Loucy (cell line): ENCODE measurements around the gene MRM2.
A peak's percentile ranks its signal among the peaks of the same experiment; 100 is the strongest.

Source experiments
- H2AFZ ChIP-seq: fragments of 200-600 bp; sonication (generic); 2 replicates; pipeline ENCODE4 v1.6.0; 2016; ENCODE audit warnings: antibody characterized with exemption, mild to moderate bottlenecking, low read length, moderate library complexity
- H3F3A ChIP-seq: fragments of 200-600 bp; 2 replicates; pipeline ENCODE4 v1.6.0; 2016; ENCODE audit warnings: antibody characterized with exemption, low read depth, mild to moderate bottlenecking
- H3K27me3 ChIP-seq: fragments of 200-600 bp; sonication (generic); 2 replicates; pipeline ENCODE4 v1.6.1; 2014; ENCODE audit warnings: low read length, mild to moderate bottlenecking; ENCODE audit not compliant: insufficient read depth, poor library complexity, severe bottlenecking
- H3K36me3 ChIP-seq: fragments of 200-600 bp; sonication (generic); 2 replicates; pipeline ENCODE4 v1.6.1; 2016; ENCODE audit warnings: low read length; ENCODE audit not compliant: insufficient read depth
- H3K4me1 ChIP-seq: fragments of 200-600 bp; sonication (generic); 2 replicates; pipeline ENCODE4 v1.5.1; 2014; ENCODE audit warnings: low read length, mild to moderate bottlenecking; ENCODE audit not compliant: insufficient read depth, poor library complexity, severe bottlenecking
- H3K4me2 ChIP-seq: fragments of 200-600 bp; sonication (generic); 2 replicates; pipeline ENCODE4 v1.6.0; 2014; ENCODE audit warnings: antibody characterized with exemption, low read length, low read depth, mild to moderate bottlenecking; ENCODE audit not compliant: poor library complexity, severe bottlenecking
- H3K4me3 ChIP-seq: fragments of 200-600 bp; sonication (generic); 2 replicates; pipeline ENCODE4 v1.5.1; 2014; ENCODE audit warnings: low read length, mild to moderate bottlenecking, mixed read lengths; ENCODE audit not compliant: poor library complexity, severe bottlenecking
- H3K79me2 ChIP-seq: fragments of 200-600 bp; sonication (generic); 2 replicates; pipeline ENCODE4 v1.6.1; 2014; ENCODE audit warnings: low read length; ENCODE audit not compliant: insufficient read depth
- H3K9ac ChIP-seq: fragments of 200-600 bp; sonication (generic); 2 replicates; pipeline ENCODE4 v1.6.0; 2014; ENCODE audit warnings: mild to moderate bottlenecking, low read depth, low read length, moderate library complexity; ENCODE audit not compliant: poor library complexity, severe bottlenecking
- H3K9me2 ChIP-seq: fragments of 200-600 bp; sonication (generic); replicated peaks from 2 replicates; pipeline ENCODE4 v1.6.1; 2016; ENCODE audit warnings: low read depth, low read length, mixed read lengths
- H3K9me3 ChIP-seq: fragments of 200-600 bp; sonication (generic); 2 replicates; pipeline ENCODE4 v1.6.1; 2014; ENCODE audit warnings: mild to moderate bottlenecking, antibody characterized with exemption, low read length, low read depth; ENCODE audit not compliant: insufficient read depth
- H4K20me1 ChIP-seq: fragments of 200-600 bp; sonication (generic); 2 replicates; pipeline ENCODE4 v1.6.0; 2014; ENCODE audit warnings: antibody characterized with exemption, low read length, mild to moderate bottlenecking; ENCODE audit not compliant: insufficient read depth, poor library complexity, severe bottlenecking
- CTCF ChIP-seq: fragments of 200-600 bp; sonication (generic); conservative IDR thresholded peaks from 2 replicates; pipeline ENCODE4 v1.5.1; 2014; ENCODE audit warnings: mild to moderate bottlenecking, antibody characterized with exemption, low read length
- EZH2phosphoT487 ChIP-seq: fragments of 200-600 bp; IDR thresholded peaks from 2 replicates; pipeline ENCODE4 v1.6.1; 2018; ENCODE audit warnings: antibody characterized with exemption, mild to moderate bottlenecking, moderate library complexity, borderline replicate concordance

MRM2 gene

GRCh38 chr7:2241580-2242540, at the start of gene MRM2, which contains the start of gene NUDT1:
Gene MRM2 (minus strand): TSS chr7:2242205. CDS start chr7:2242169, 36 bp downstream.
Gene NUDT1 (plus strand): TSS chr7:2242226. CDS start chr7:2244575, 2,349 bp downstream.
- peak within 1 kb of the TSS; percentile 79 for H2AFZ ChIP-seq
- H3F3A ChIP-seq: no peaks in the 10 kb centered on the region
- no peaks in the 10 kb centered on the region for H3K9me2 ChIP-seq
- peak within 1 kb of the TSS; percentile 92 for H3K9ac ChIP-seq
- no peaks in the 10 kb centered on the region for H3K27me3 ChIP-seq
- peaks cover 10% of the 10 kb centered on the region; the same call in 1 of the 2 replicates for H3K36me3 ChIP-seq
- no peaks in the 10 kb centered on the region for H3K9me3 ChIP-seq
- peak within 1 kb of the TSS; percentile 99 for H3K4me2 ChIP-seq
- peaks cover 55% of the 10 kb centered on the region for H3K4me1 ChIP-seq
- peaks cover 17% of the 10 kb centered on the region for H4K20me1 ChIP-seq
- TF ChIP-seq CTCF (no peak), EZH2phosphoT487 (no peak)
- H3K79me2 ChIP-seq: peaks cover 76% of the 10 kb centered on the region
- peak within 1 kb of the TSS; percentile 99 for H3K4me3 ChIP-seq

GRCh38 chr7:2290877-2291276, 48.9 kb upstream of the MRM2 start:
- Histone ChIP-seq H4K20me1 (no peaks in the 10 kb centered on the region), H3K9me2 (no peaks in the 10 kb centered on the region), H3K27me3 (no peaks in the 10 kb centered on the region), H3K4me1 (no peaks in the 10 kb centered on the region), H3K9ac (no peak overlapping the region), H3K36me3 (no peaks in the 10 kb centered on the region), H3K4me3 (no peak overlapping the region), H3K4me2 (no peak overlapping the region), H3K79me2 (no peaks in the 10 kb centered on the region; the same call in 1 of the 2 replicates), H3K9me3 (no peaks in the 10 kb centered on the region), H2AFZ (no peak overlapping the region), H3F3A (no peaks in the 10 kb centered on the region)
- TF ChIP-seq CTCF (no peak), EZH2phosphoT487 (no peak)

GRCh38 chr7:2289621-2290020, 47.6 kb upstream of the MRM2 start:
- H3K4me3 ChIP-seq: no peak overlapping the region
- no peaks in the 10 kb centered on the region for H3K9me2 ChIP-seq
- no peak overlapping the region for H2AFZ ChIP-seq
- H3K9ac ChIP-seq: no peak overlapping the region
- H3K9me3 ChIP-seq: no peaks in the 10 kb centered on the region
- no peaks in the 10 kb centered on the region for H3F3A ChIP-seq
- H3K79me2 ChIP-seq: no peaks in the 10 kb centered on the region; the same call in 1 of the 2 replicates
- H4K20me1 ChIP-seq: no peaks in the 10 kb centered on the region
- H3K36me3 ChIP-seq: no peaks in the 10 kb centered on the region
- H3K4me2 ChIP-seq: no peak overlapping the region
- TF ChIP-seq CTCF: no peak
- no peak for TF ChIP-seq EZH2phosphoT487
- H3K4me1 ChIP-seq: no peaks in the 10 kb centered on the region
- no peaks in the 10 kb centered on the region for H3K27me3 ChIP-seq
